GM21381 (cell line): ENCODE results near the gene TRMT1.

ENCODE experiments used
- ATAC-seq: cut with Tn5 transposase; IDR thresholded peaks from one replicate; pipeline ENCODE4 v1.9.1; 2021; ENCODE audit warnings: mild to moderate bottlenecking, moderate library complexity; ENCODE audit not compliant: unreplicated experiment

Gene TRMT1

GRCh38 chr19:13057147-13057572 is 59.4 kb downstream of the TRMT1 start:
- no peak for ATAC-seq

DNA sequence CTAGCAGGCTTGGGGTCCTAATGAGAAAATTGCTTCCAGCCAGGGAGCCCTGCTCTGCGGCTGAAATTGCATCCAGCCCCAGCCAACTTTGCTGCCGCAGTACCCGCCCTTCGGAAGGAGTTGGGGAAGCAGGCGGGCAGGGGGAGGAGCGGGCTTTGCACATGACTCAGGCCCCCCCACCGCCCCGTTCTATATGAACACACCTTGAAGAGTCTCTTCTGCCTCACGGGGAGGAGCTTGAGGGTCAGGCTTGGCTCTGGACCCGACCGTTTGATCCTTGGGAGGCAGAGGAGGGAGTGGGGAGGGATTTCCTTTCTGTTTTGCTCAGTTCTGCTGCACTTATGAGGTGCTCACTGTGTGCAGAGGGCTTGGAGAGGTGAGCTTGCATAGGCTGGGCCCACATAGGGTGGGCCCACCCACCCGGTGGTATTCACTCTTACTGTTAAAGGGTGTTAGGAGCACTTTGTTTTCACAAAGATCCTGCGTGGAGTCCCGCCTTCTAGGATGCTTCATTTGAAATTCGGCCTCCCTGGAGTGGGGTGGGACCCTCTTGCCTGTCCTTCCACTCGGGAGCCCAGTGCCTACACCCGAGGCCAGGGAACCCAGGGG is 60.4 kb downstream of the TRMT1 start:
- no peak for ATAC-seq

DNA sequence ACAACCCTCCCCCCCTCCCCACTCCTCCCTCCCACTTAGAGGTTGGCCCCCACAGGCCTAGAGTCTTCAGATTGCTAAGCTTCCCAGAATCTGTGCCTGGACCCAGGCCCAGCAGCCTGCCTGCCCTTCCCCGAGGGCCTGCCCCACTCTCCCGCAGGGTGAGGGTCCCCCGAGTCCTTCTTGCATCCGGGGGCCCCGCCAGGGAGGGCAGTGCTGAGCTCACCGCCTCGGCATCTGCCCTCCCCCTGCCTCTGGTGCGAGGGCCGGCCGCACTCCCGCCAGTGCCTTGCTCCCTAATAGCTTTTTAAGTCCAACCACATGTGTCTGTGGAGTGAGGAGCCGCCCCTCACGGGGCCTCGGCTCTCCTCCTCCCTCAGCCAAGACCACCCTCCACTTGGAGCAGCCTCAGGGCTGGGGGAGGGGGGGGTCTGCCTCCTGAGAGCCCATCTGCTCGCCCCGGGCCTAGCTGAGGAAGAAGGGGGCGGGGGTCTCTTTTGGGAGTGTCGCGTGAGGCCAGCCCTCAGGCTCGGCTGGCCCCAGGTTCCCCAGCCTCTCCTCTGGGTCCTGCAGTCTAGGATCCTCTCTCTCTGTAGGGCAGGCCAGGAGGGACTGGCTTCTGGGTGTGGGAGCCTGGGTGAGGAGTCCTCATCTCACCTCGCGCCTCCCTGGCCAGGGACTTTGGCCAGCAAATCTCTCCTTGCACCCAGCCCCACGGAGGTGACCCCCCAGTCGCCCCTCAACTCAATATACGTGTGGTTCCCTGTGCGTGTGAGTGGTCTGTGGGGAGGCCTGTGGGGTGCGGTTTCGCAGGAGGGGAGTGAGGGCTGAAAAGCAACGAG is 61.1 kb downstream of the TRMT1 start:
- no peak for ATAC-seq
